GM12878 (cell line): ENCODE measurements around the gene PPP1R13B. TPM values are rescaled to one million over a fixed set of nuclear protein-coding genes. Genes with fewer than 3 reads are reported as not detected.

Experiments
- ATAC-seq: fragments of 200-7000 bp; cut with Tn5 transposase; 3 replicates; pipeline ENCODE4 v1.9.1; 2020; ENCODE audit warnings: mild to moderate bottlenecking, moderate library complexity
- BruUV-seq: library from RNA; stranded (reverse); fragments of 400-500 nt; replicated peaks from 2 replicates; lab custom pipeline; 2021; lab: Mats Ljungman, UMichigan
- CTCF ChIA-PET: fragments of 300-600 bp; sonication (Branson Sonifier 250); formaldehyde crosslinking; extraction: SDS; loops from one replicate; lab custom pipeline; 2021; ENCODE audit warnings: inconsistent platforms; lab: Yijun Ruan, JAX
- POLR2A ChIA-PET: fragments of 350-600 bp; formaldehyde crosslinking; extraction: SDS; loops from one replicate; lab custom pipeline; 2021; ENCODE audit warnings: inconsistent platforms; lab: Charles Lee
- RAD21 ChIA-PET: fragments of 300-600 bp; sonication (Branson Sonifier 250); formaldehyde crosslinking; loops from one replicate; lab custom pipeline; 2023; ENCODE audit warnings: antibody characterized with exemption; ENCODE audit not compliant: unreplicated experiment; lab: Charles Lee
- SMC1A ChIA-PET: fragments of 300-600 bp; sonication (Branson Sonifier 250); formaldehyde crosslinking; loops from one replicate; lab custom pipeline; 2023; ENCODE audit not compliant: unreplicated experiment, uncharacterized antibody; lab: Charles Lee
- DNase-seq: peaks from one replicate; pipeline ENCODE4 v3.0.0-alpha.2; 2011; ENCODE audit warnings: low read depth, low spot score
- FAIRE-seq: peaks from 3 replicates; lab custom pipeline; 2011; peaks lifted over from hg19 to GRCh38; lab: Jason Lieb, UNC
- H2AFZ ChIP-seq: 2 replicates; pipeline ENCODE4 v1.6.0; 2011; ENCODE audit warnings: low read depth, low read length, control low read depth; ENCODE audit not compliant: control insufficient read depth
- H3K27ac ChIP-seq: 2 replicates; pipeline ENCODE4 v1.5.1; 2011; ENCODE audit warnings: control low read depth; ENCODE audit not compliant: control insufficient read depth, insufficient read depth
- H3K27me3 ChIP-seq, 2 experiments: replicated peaks in 1 of 2; 2 replicates each; pipeline versions ENCODE4 v1.6.0 to v1.6.1; 2011; ENCODE audit warnings: low read length in 1 of 2; ENCODE audit not compliant: control insufficient read depth in 2 of 2, insufficient read depth in 2 of 2
- H3K36me3 ChIP-seq, 2 experiments: 2 replicates each; pipeline ENCODE4 v1.5.1; 2011; ENCODE audit warnings: low read length in 1 of 2; ENCODE audit not compliant: control insufficient read depth in 2 of 2, insufficient read depth in 2 of 2
- H3K4me1 ChIP-seq: 2 replicates; pipeline ENCODE4 v1.6.1; 2011; ENCODE audit warnings: mild to moderate bottlenecking, low read length, moderate library complexity, mixed read lengths; ENCODE audit not compliant: control insufficient read depth, insufficient read depth
- H3K4me2 ChIP-seq: 2 replicates; pipeline ENCODE4 v1.6.0; 2011; ENCODE audit warnings: control low read depth; ENCODE audit not compliant: control insufficient read depth, insufficient read depth
- H3K4me3 ChIP-seq: fragments of 200-600 bp; sonication (generic); 2 replicates; pipeline ENCODE4 v1.5.1; 2016
- H3K79me2 ChIP-seq: 2 replicates; pipeline ENCODE4 v1.6.0; 2011; ENCODE audit warnings: low read length; ENCODE audit not compliant: control insufficient read depth, insufficient read depth
- H3K9ac ChIP-seq: 2 replicates; pipeline ENCODE4 v1.8.0; 2011; ENCODE audit warnings: low read length, control low read depth, mixed read lengths; ENCODE audit not compliant: control insufficient read depth, insufficient read depth
- H3K9me3 ChIP-seq: replicated peaks from 3 replicates; pipeline ENCODE4 v1.5.1; 2011; ENCODE audit warnings: mild to moderate bottlenecking, low read length; ENCODE audit not compliant: control insufficient read depth, insufficient read depth
- H4K20me1 ChIP-seq: 2 replicates; pipeline ENCODE4 v1.6.0; 2011; ENCODE audit not compliant: control insufficient read depth, insufficient read depth
- CHD2 ChIP-seq: IDR thresholded peaks from 2 replicates; pipeline ENCODE4 v1.6.1; 2011; ENCODE audit warnings: low read depth, low read length, improper control_type of control experiment, borderline replicate concordance
- CTCF ChIP-seq, 3 experiments: IDR thresholded peaks in 2 of 3; conservative IDR thresholded peaks in 1 of 3; 2 replicates each; pipeline ENCODE4 v1.5.1; 2011; ENCODE audit warnings: low read depth in 3 of 3, low read length in 3 of 3, mild to moderate bottlenecking in 3 of 3, control low read depth in 2 of 3, moderate library complexity in 2 of 3, inconsistent platforms in 1 of 3, mixed read lengths in 1 of 3; ENCODE audit not compliant: control insufficient read depth in 2 of 3, insufficient read depth in 1 of 3; ENCODE audit errors: extremely low read depth in 1 of 3
- JUNB ChIP-seq: IDR thresholded peaks from 2 replicates; pipeline ENCODE4 v1.6.1; 2016; ENCODE audit warnings: antibody characterized with exemption, mild to moderate bottlenecking
- NFYB ChIP-seq: IDR thresholded peaks from 2 replicates; pipeline ENCODE4 v1.6.1; 2011; ENCODE audit warnings: low read depth, mild to moderate bottlenecking, low read length, improper control_type of control experiment, moderate library complexity; ENCODE audit not compliant: insufficient read depth
- NKRF ChIP-seq: fragments of 450-650 bp; conservative IDR thresholded peaks from 2 replicates; pipeline ENCODE4 v1.6.1; 2017; ENCODE audit warnings: mild to moderate bottlenecking, moderate library complexity
- SP1 ChIP-seq: IDR thresholded peaks from one replicate; pipeline ENCODE4 v1.6.1; 2011; ENCODE audit warnings: low read depth, low read length
- STAT3 ChIP-seq: IDR thresholded peaks from 2 replicates; pipeline ENCODE4 v1.6.1; 2011; ENCODE audit warnings: low read depth, low read length, improper control_type of control experiment
- TCF7 ChIP-seq: IDR thresholded peaks from 2 replicates; pipeline ENCODE4 v1.6.1; 2014; ENCODE audit warnings: antibody characterized with exemption, borderline replicate concordance
- ZBTB33 ChIP-seq: fragments of 450-650 bp; IDR thresholded peaks from 2 replicates; pipeline ENCODE4 v1.6.1; 2017; ENCODE audit warnings: mild to moderate bottlenecking
- WGBS: methylation state at CpG from one replicate; pipeline ENCODE4 v1.1.6; 2016; ENCODE audit warnings: low lambda C conversion rate; ENCODE audit not compliant: insufficient replicate concordance, insufficient coverage; ENCODE audit errors: missing lambda C conversion rate; 5-methylcytosine and 5-hydroxymethylcytosine counted together
- in situ Hi-C: fragments of 300-500 bp; cut with MboI; formaldehyde crosslinking; loops from 9 replicates; pipeline ENCODE4 v1.14.3; 2018; ENCODE audit warnings: mixed read lengths
- intact Hi-C: fragments of 100-400 bp; cut with micrococcal nuclease; formaldehyde crosslinking; loops from one replicate; pipeline ENCODE4 v1.14.2; 2022; ENCODE audit not compliant: unreplicated experiment
- polyA plus RNA-seq, 11 experiments: library from polyadenylated mRNA; depleted of rRNA in 4 of 11; unstranded in 6 of 11; stranded (reverse) in 5 of 11; fragments of >200 nt; fragmentation: Nextera tagmentation in 4 of 11; fragmentation: Illumina TruSeq in 1 of 11; extraction: Ambion mirVana in 4 of 11; extraction: Trizol in 1 of 11; gene quantifications; 1 replicate in 1 of 11; 2 replicates in 10 of 11; pipeline versions ENCODE4 v1.2.1 to v1.2.3, GENCODE V29; 2011 to 2016; ENCODE audit warnings: inconsistent platforms in 2 of 11, missing spikeins in 2 of 11, low read depth in 1 of 11
- total RNA-seq, 4 experiments: library from RNA; depleted of rRNA in 3 of 4; stranded (reverse); fragments of >200 nt in 3 of 4; fragmentation: Illumina TruSeq in 1 of 4; extraction: Trizol in 1 of 4; gene quantifications; 2 replicates each; pipeline versions ENCODE4 v1.2.1 to v1.2.3, GENCODE V29; 2013 to 2021

The PPP1R13B gene
- total and polyA plus RNA-seq, 10 of the 15 experiments (the other 5 are each of a cell fraction or from before 2014, with no cell fraction given): 0.16 to 8.1 (median 3.2) TPM

GRCh38 chr14:103684871-103685270 lies 162.5 kb downstream of the PPP1R13B start (continued):
- TF ChIP-seq JUNB (no peak), CTCF (IDR thresholded peaks at IDR 0.05 in 2 of 3, conservative IDR thresholded peaks at IDR 0.05 in 1 of 3; ENCODE audit: control insufficient read depth in 2 of 3, extremely low read depth in 1 of 3, insufficient read depth in 1 of 3, low read depth in 3 of 3, low read length in 3 of 3) (no peak), SP1 (no peak)

- peaks cover 11% of the 10 kb centered on the region for H3K4me1 ChIP-seq
- H3K36me3 ChIP-seq: peaks cover 22 to 47% of the 10 kb centered on the region in 2 experiments
- FAIRE-seq: no peak
- no TSS peak for BruUV-seq
- ChIA-PET SMC1A (no interaction called here), CTCF (no interaction called here), RAD21 (no interaction called here), POLR2A (no interaction called here)
- no peak overlapping the region for H3K4me3 ChIP-seq
- H3K27me3 ChIP-seq: no peaks in the 10 kb centered on the region
- intact Hi-C loops (no loop called here), in situ Hi-C loops (loop anchor here (5.0 kb wide), 1 partner anchor 112 kb away; no protein-coding TSS in a partner anchor)
- H3K4me2 ChIP-seq: no peak overlapping the region
- no peak for DNase-seq
- WGBS: 98% methylated on average over 6 of the region's 6 CpGs
- H4K20me1 ChIP-seq: no peaks in the 10 kb centered on the region
- H2AFZ ChIP-seq: no peak overlapping the region
- no peak overlapping the region for H3K27ac ChIP-seq
- H3K9ac ChIP-seq: no peak overlapping the region
- peaks cover 2% of the 10 kb centered on the region; the same call in 1 of the 2 replicates for H3K79me2 ChIP-seq
- no peaks in the 10 kb centered on the region for H3K9me3 ChIP-seq
- TF ChIP-seq NFYB: no peak
- TF ChIP-seq STAT3: no peak
- TF ChIP-seq CHD2: no peak
- no peak for TF ChIP-seq ZBTB33
- no peak for TF ChIP-seq NKRF
- TF ChIP-seq TCF7: no peak
- ATAC-seq: no peak
Observed at GRCh38 chr14:103684471-103684870, 162.9 kb downstream of the PPP1R13B start.
